Upper lobe of right lung (tissue), 1 donor: Measurements from ENCODE around the gene DNAJC30. TPM values are rescaled to one million over a fixed set of nuclear protein-coding genes. Genes with fewer than 3 reads are reported as not detected.

Source experiments
- ATAC-seq: fragments of 200-7000 bp; cut with Tn5 transposase; one replicate; pipeline ENCODE4 v1.9.1; 2020; ENCODE audit warnings: mild to moderate bottlenecking, moderate library complexity
- DNase-seq: peaks from one replicate; pipeline ENCODE4 v3.0.0-alpha.2; 2020
- H3K27ac ChIP-seq: fragments of 200-600 bp; one replicate; pipeline ENCODE4 v1.8.0; 2022
- H3K27me3 ChIP-seq: fragments of 200-600 bp; one replicate; pipeline ENCODE4 v1.8.0; 2022; ENCODE audit warnings: mild to moderate bottlenecking
- H3K36me3 ChIP-seq: fragments of 200-600 bp; one replicate; pipeline ENCODE4 v1.8.0; 2022
- H3K4me1 ChIP-seq: fragments of 200-600 bp; one replicate; pipeline ENCODE4 v1.8.0; 2022
- H3K4me3 ChIP-seq: fragments of 200-600 bp; one replicate; pipeline ENCODE4 v1.8.0; 2022; ENCODE audit warnings: mild to moderate bottlenecking
- H3K9me3 ChIP-seq: fragments of 200-600 bp; one replicate; pipeline ENCODE4 v1.8.0; 2022
- intact Hi-C: fragments of 100-400 bp; cut with DNase I; formaldehyde crosslinking; loops from one replicate; pipeline ENCODE4 v1.11.0; 2022
- total RNA-seq: library from RNA; stranded (reverse); fragmentation: NEBNext Ultra II Directional; extraction: Animal tissue kit (Norgen Biotek cat#: 25700); gene quantifications from one replicate; pipeline ENCODE4 v1.2.1, GENCODE V29; 2021
- TF ChIP-seq, protein P1 (sequence below): fragments of 200-600 bp; IDR thresholded peaks from one replicate; pipeline ENCODE4 v1.8.0; 2022; ENCODE audit warnings: antibody characterized with exemption
- donor health status: DM: no; HTN: yes; CAD: no; lungs with severe emphysema.

The DNAJC30 gene
- total RNA-seq, 1 donor from 2014 or later = 10.2 TPM

DNA sequence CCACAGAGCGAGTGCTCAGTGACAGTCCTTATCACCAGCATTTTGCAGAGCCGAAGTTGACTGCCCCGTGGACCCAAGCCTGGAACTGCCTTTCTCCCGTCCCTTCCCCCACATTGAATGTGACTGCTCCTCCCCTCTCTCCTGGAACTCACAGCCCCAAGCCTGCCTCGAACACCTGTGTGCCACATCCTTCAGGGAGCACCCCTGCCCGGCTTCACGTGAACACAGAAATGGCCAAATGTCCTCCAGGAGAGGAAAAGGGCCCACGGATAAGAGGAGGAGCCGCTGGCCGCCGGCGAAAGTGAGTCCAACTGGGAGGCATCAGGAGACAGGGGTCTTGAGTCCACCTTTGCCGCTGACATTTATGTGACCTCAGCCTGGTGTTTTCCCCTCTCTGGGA is 20.0 kb upstream of the DNAJC30 start:
- H3K9me3 ChIP-seq = no peaks in the 10 kb centered on the region
- peaks cover 4% of the 10 kb centered on the region for H3K36me3 ChIP-seq
- H3K27me3 ChIP-seq = no peaks in the 10 kb centered on the region
- ATAC-seq (no peak), DNase-seq (no peak)
- no peaks in the 10 kb centered on the region for H3K4me1 ChIP-seq
- no peak overlapping the region for H3K4me3 ChIP-seq
- intact Hi-C loops = no loop called here
- TF ChIP-seq, protein P1, sequence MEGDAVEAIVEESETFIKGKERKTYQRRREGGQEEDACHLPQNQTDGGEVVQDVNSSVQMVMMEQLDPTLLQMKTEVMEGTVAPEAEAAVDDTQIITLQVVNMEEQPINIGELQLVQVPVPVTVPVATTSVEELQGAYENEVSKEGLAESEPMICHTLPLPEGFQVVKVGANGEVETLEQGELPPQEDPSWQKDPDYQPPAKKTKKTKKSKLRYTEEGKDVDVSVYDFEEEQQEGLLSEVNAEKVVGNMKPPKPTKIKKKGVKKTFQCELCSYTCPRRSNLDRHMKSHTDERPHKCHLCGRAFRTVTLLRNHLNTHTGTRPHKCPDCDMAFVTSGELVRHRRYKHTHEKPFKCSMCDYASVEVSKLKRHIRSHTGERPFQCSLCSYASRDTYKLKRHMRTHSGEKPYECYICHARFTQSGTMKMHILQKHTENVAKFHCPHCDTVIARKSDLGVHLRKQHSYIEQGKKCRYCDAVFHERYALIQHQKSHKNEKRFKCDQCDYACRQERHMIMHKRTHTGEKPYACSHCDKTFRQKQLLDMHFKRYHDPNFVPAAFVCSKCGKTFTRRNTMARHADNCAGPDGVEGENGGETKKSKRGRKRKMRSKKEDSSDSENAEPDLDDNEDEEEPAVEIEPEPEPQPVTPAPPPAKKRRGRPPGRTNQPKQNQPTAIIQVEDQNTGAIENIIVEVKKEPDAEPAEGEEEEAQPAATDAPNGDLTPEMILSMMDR = no peak
- H3K27ac ChIP-seq = no peak overlapping the region

DNA sequence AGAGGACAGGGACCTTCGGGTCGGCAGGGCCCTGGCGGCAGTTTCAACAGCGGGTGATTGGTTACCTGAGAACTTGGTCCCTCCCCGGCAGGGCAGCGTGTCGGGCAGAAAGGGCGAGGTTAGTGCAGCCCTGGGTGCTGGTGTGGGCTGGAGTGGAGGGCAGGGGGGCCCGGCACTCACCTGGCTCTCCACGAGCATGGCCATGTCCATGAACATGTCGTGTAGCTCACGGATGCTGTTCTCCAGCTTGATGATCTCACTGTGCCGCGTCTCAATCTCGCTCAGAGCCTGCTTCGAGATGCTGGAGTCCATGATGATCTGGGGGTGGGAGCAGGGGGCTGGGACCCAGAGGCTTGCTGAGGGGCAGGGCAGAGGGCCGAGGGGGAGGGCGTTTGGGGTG is 19.4 kb upstream of the DNAJC30 start:
- intact Hi-C loops = no loop called here
- Histone ChIP-seq H3K27ac (no peak overlapping the region), H3K4me3 (no peak overlapping the region), H3K4me1 (no peaks in the 10 kb centered on the region), H3K27me3 (no peaks in the 10 kb centered on the region), H3K36me3 (peaks cover 9% of the 10 kb centered on the region), H3K9me3 (no peaks in the 10 kb centered on the region)
- ATAC-seq = no peak
- TF ChIP-seq, protein P1 = no peak
- DNase-seq = no peak

DNA sequence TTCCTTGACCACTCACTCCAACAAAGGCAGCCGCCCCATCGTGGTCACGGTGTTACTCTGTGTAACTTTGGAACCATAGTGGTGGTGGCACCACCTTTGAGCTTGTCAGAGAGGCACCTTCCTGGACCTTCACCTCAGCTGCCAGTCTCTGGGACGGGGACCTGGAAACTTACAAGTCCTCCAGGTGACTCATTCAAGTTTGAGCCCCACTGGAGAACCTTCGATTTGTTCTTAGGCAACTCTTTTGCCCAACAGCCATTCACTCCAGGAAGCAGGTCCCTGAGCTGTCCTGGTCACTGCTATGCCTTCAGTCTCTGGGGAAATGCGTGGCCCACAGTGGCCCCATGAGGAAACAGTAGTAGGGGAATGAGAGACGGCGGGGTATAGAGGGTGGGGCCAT is 19.0 kb upstream of the DNAJC30 start:
- DNase-seq = no peak
- intact Hi-C loops = no loop called here

DNA sequence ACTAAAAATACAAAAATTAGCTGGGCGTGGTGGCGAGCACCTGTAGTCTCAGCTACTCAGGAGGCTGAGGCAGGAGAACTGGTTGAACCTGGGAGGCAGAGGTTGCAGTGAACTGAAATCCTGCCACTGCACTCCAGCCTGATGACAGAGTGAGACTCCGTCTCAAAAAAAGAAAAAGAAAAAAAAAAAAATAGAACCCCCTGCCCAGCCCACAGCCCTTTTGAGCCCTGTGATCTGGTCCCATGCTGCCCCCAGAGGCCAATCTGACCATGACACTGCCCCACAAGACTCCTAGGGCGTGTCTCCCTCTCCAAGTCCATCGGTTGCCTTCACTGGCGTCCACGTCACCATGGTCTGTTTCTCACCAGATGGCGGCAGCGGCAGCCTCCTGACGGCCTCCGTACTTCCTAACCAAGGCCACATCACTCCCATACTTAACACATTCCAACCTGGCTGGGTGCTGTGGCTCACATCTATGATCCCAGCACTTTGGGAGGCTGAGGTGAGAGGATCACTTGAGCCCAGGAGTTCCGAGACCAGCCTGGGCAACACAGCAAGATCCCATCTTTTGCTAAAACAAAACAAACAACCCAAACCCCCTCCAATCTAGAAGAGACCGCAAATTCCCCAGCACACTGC is 18.2 kb upstream of the DNAJC30 start:
- Histone ChIP-seq H3K27me3 (no peaks in the 10 kb centered on the region), H3K4me1 (no peaks in the 10 kb centered on the region), H3K27ac (no peak overlapping the region), H3K9me3 (no peaks in the 10 kb centered on the region), H3K4me3 (no peak overlapping the region), H3K36me3 (peaks cover 21% of the 10 kb centered on the region)
- DNase-seq (no peak), ATAC-seq (peak; percentile 33)
- TF ChIP-seq, protein P1 = peak; percentile 54
- intact Hi-C loops = no loop called here

More for the DNA sequence above, 19.0 kb upstream of the DNAJC30 start:
- peaks cover 14% of the 10 kb centered on the region for H3K36me3 ChIP-seq
- H3K4me1 ChIP-seq = no peaks in the 10 kb centered on the region
- H3K9me3 ChIP-seq = no peaks in the 10 kb centered on the region
- H3K27me3 ChIP-seq = no peaks in the 10 kb centered on the region
- H3K27ac ChIP-seq = no peak overlapping the region
- TF ChIP-seq, protein P1 = no peak
- H3K4me3 ChIP-seq = no peak overlapping the region
- ATAC-seq = no peak

DNA sequence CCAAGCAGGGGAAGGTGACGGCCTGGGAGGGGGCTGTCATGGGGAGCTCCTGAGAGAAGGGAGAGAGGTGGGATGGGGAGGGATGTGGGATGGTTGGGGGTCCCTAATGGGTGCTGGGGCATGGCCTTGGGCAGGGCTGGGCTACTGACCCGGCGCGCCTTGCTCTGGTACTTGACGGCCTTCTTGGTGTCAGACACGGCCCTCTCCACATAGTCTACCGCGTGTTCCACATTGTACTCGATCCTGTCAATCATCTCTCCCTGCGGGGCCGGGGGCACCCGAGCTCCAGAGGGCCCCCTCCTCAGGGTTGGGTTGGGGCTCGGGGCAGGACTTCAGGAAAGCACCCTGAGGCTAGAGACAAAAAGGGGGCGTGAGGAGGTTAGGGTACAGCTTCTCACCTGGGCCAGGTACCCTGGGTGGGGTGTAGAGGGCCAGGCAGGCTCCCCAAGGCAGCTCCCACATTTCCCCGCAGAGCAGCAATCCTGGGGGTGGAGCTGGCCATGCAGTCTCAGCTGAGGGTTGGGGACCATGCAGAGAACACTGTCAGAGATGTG is 17.4 kb upstream of the DNAJC30 start:
- H3K4me3 ChIP-seq = no peak overlapping the region
- H3K4me1 ChIP-seq = no peaks in the 10 kb centered on the region
- H3K36me3 ChIP-seq = peaks cover 29% of the 10 kb centered on the region
- intact Hi-C loops = no loop called here
- TF ChIP-seq, protein P1 = no peak
- no peaks in the 10 kb centered on the region for H3K9me3 ChIP-seq
- DNase-seq = no peak
- no peak overlapping the region for H3K27ac ChIP-seq
- ATAC-seq = no peak
- H3K27me3 ChIP-seq = no peaks in the 10 kb centered on the region
